RWPE2 (cell line): ENCODE results near the gene CSMD2.

Experiments
- ATAC-seq: fragments of 200-7000 bp; cut with Tn5 transposase; 3 replicates; pipeline ENCODE4 v1.9.1; 2021; ENCODE audit warnings: low read depth
- DNase-seq: peaks from one replicate; pipeline ENCODE4 v3.0.0-alpha.2; 2020; ENCODE audit warnings: low spot score
- H3K27ac ChIP-seq: fragments of 450-650 bp; 2 replicates; pipeline ENCODE4 v1.5.1; 2017; ENCODE audit warnings: mild to moderate bottlenecking; ENCODE audit not compliant: poor library complexity, severe bottlenecking
- H3K27me3 ChIP-seq: fragments of 250-450 bp; sonication (Bioruptor Pico); 2 replicates; pipeline ENCODE4 v1.5.1; 2021; ENCODE audit warnings: mild to moderate bottlenecking, moderate library complexity; ENCODE audit not compliant: insufficient read depth, poor library complexity, severe bottlenecking
- H3K36me3 ChIP-seq: fragments of 250-450 bp; sonication (Bioruptor Pico); 2 replicates; pipeline ENCODE4 v1.5.1; 2020; ENCODE audit warnings: low read depth, mild to moderate bottlenecking, moderate library complexity
- H3K4me1 ChIP-seq: fragments of 250-450 bp; sonication (Bioruptor Pico); 2 replicates; pipeline ENCODE4 v1.5.1; 2021; ENCODE audit warnings: mild to moderate bottlenecking, moderate library complexity; ENCODE audit not compliant: insufficient read depth, poor library complexity, severe bottlenecking
- H3K4me3 ChIP-seq: fragments of 250-450 bp; sonication (Bioruptor Pico); 2 replicates; pipeline ENCODE4 v1.5.1; 2021; ENCODE audit warnings: mild to moderate bottlenecking, moderate library complexity; ENCODE audit not compliant: severe bottlenecking
- H3K9me3 ChIP-seq: fragments of 250-450 bp; sonication (Bioruptor Pico); 2 replicates; pipeline ENCODE4 v1.5.1; 2021; ENCODE audit warnings: mild to moderate bottlenecking, moderate library complexity; ENCODE audit not compliant: severe bottlenecking
- CTCF ChIP-seq: fragments of 450-650 bp; IDR thresholded peaks from one replicate; pipeline ENCODE4 v1.5.1; 2017; ENCODE audit warnings: mild to moderate bottlenecking, moderate library complexity; ENCODE audit not compliant: poor library complexity, severe bottlenecking

Gene CSMD2

GRCh38 chr1:33508151-33508550 is 656.9 kb downstream of the CSMD2 start:
- no peak overlapping the region for H3K27ac ChIP-seq
- DNase-seq: no peak
- TF ChIP-seq CTCF: no peak

GRCh38 chr1:33507661-33508060 is 657.4 kb downstream of the CSMD2 start:
- H3K9me3 ChIP-seq: no peaks in the 10 kb centered on the region
- no peak overlapping the region for H3K4me3 ChIP-seq
- ATAC-seq: no peak
- DNase-seq: no peak
- H3K36me3 ChIP-seq: no peaks in the 10 kb centered on the region
- peaks cover 5% of the 10 kb centered on the region for H3K4me1 ChIP-seq
- no peaks in the 10 kb centered on the region for H3K27me3 ChIP-seq
- TF ChIP-seq CTCF: no peak
- no peak overlapping the region for H3K27ac ChIP-seq

More at GRCh38 chr1:33508151-33508550, 656.9 kb downstream of the CSMD2 start:
- Histone ChIP-seq H3K4me1 (no peaks in the 10 kb centered on the region), H3K36me3 (no peaks in the 10 kb centered on the region), H3K4me3 (no peak overlapping the region), H3K27me3 (no peaks in the 10 kb centered on the region), H3K9me3 (no peaks in the 10 kb centered on the region)
- ATAC-seq: no peak

GRCh38 chr1:33503506-33503905 is 661.5 kb downstream of the CSMD2 start:
- DNase-seq: no peak
- Histone ChIP-seq H3K27ac (no peak overlapping the region), H3K36me3 (no peaks in the 10 kb centered on the region), H3K4me1 (peaks cover 9% of the 10 kb centered on the region), H3K9me3 (no peaks in the 10 kb centered on the region), H3K4me3 (no peak overlapping the region), H3K27me3 (no peaks in the 10 kb centered on the region)
- ATAC-seq: no peak
- no peak for TF ChIP-seq CTCF

- H3K36me3 ChIP-seq: no peaks in the 10 kb centered on the region
- TF ChIP-seq CTCF: no peak
- H3K4me1 ChIP-seq: peaks cover 9% of the 10 kb centered on the region
- DNase-seq (no peak), ATAC-seq (peak; percentile 80)
- no peak overlapping the region for H3K4me3 ChIP-seq
- H3K27me3 ChIP-seq: no peaks in the 10 kb centered on the region
- no peak overlapping the region for H3K27ac ChIP-seq
- H3K9me3 ChIP-seq: no peaks in the 10 kb centered on the region
Measured at GRCh38 chr1:33502726-33503125, 662.3 kb downstream of the CSMD2 start.

GRCh38 chr1:33501774-33502173 is 663.3 kb downstream of the CSMD2 start:
- peaks cover 9% of the 10 kb centered on the region for H3K4me1 ChIP-seq
- H3K9me3 ChIP-seq: peaks cover under 1% of the 10 kb centered on the region
- DNase-seq (no peak), ATAC-seq (no peak)
- H3K27me3 ChIP-seq: no peaks in the 10 kb centered on the region
- TF ChIP-seq CTCF: no peak
- H3K27ac ChIP-seq: no peak overlapping the region
- H3K4me3 ChIP-seq: no peak overlapping the region
- no peaks in the 10 kb centered on the region for H3K36me3 ChIP-seq
